HepG2 (cell line): ENCODE data around the gene PIK3C3. TPM values are rescaled to one million over a fixed set of nuclear protein-coding genes. Genes with fewer than 3 reads are reported as not detected.

ENCODE experiments used
- EED ChIP-seq: sonication (generic); formaldehyde crosslinking; IDR thresholded peaks from 2 replicates; pipeline ENCODE4 v1.5.0; 2020; ENCODE audit warnings: mild to moderate bottlenecking, missing genetic modification reagents
- KLF13 ChIP-seq: sonication (generic); formaldehyde crosslinking; IDR thresholded peaks from 2 replicates; pipeline ENCODE4 v1.4.0; 2020; ENCODE audit warnings: mild to moderate bottlenecking, missing genetic modification reagents
- PHF8 ChIP-seq: sonication (generic); formaldehyde crosslinking; IDR thresholded peaks from 2 replicates; pipeline ENCODE4 v1.5.0; 2020; ENCODE audit warnings: missing genetic modification reagents
- REL ChIP-seq: sonication (generic); formaldehyde crosslinking; conservative IDR thresholded peaks from 2 replicates; pipeline ENCODE4 v1.8.0; 2022; ENCODE audit warnings: mild to moderate bottlenecking, missing genetic modification reagents, moderate library complexity
- RNF2 ChIP-seq: fragments of 450-650 bp; conservative IDR thresholded peaks from 2 replicates; pipeline ENCODE4 v1.6.1; 2016; ENCODE audit warnings: low read depth
- SMARCE1 ChIP-seq: fragments of 450-650 bp; IDR thresholded peaks from 2 replicates; pipeline ENCODE4 v1.6.1; 2017; ENCODE audit warnings: borderline replicate concordance
- TBX3 ChIP-seq: fragments of 450-650 bp; IDR thresholded peaks from 2 replicates; pipeline ENCODE4 v1.6.1; 2017; ENCODE audit warnings: antibody characterized with exemption, mild to moderate bottlenecking, inconsistent platforms, borderline replicate concordance
- U2AF1 ChIP-seq: fragments of 200-400 bp; formaldehyde crosslinking; optimal IDR thresholded peaks from 2 replicates; pipeline ENCODE3; 2017; ENCODE audit warnings: mild to moderate bottlenecking, low read depth, low read length
- ZNF160 ChIP-seq: sonication (generic); formaldehyde crosslinking; IDR thresholded peaks from 2 replicates; pipeline ENCODE4 v1.8.0; 2022; ENCODE audit warnings: mild to moderate bottlenecking, inconsistent platforms, missing genetic modification reagents
- ZNF724P ChIP-seq: sonication (generic); formaldehyde crosslinking; IDR thresholded peaks from 2 replicates; pipeline ENCODE4 v1.8.0; 2022; ENCODE audit warnings: missing genetic modification reagents, borderline replicate concordance
- ZZZ3 ChIP-seq: sonication (generic); formaldehyde crosslinking; IDR thresholded peaks from 2 replicates; pipeline ENCODE4 v1.4.0; 2020; ENCODE audit warnings: missing genetic modification reagents, mild to moderate bottlenecking, borderline replicate concordance
- polyA plus RNA-seq, 8 experiments: library from polyadenylated mRNA; depleted of rRNA in 3 of 8; stranded (reverse) in 7 of 8; unstranded in 1 of 8; fragments of >200 nt; fragmentation: Illumina TruSeq in 4 of 8; extraction: Trizol in 4 of 8; gene quantifications; 2 replicates each; pipeline versions ENCODE4 v1.2.1 to v1.2.3, GENCODE V29; 2011 to 2016; ENCODE audit warnings: low read depth in 4 of 8, missing spikeins in 1 of 8, mixed read lengths in 1 of 8; ENCODE audit not compliant: insufficient read depth in 1 of 8
- total RNA-seq, 5 experiments: library from RNA; depleted of rRNA; stranded (reverse); fragments of >200 nt; fragmentation: Illumina TruSeq; extraction: Trizol; gene quantifications; 2 replicates each; pipeline ENCODE4 v1.2.3, GENCODE V29; 2016; ENCODE audit warnings: low read depth in 1 of 5
- TF ChIP-seq, protein P1 (sequence below), 2 experiments: sonication (generic) in 1 of 2; formaldehyde crosslinking in 1 of 2; IDR thresholded peaks; 2 replicates each; pipeline versions ENCODE4 v1.6.1 to v1.9.0; 2014 to 2022; ENCODE audit warnings: antibody characterized with exemption in 1 of 2, borderline replicate concordance in 1 of 2, inconsistent platforms in 1 of 2, low read depth in 1 of 2, missing genetic modification reagents in 1 of 2
- TF ChIP-seq, protein P2 (sequence below): sonication (generic); formaldehyde crosslinking; IDR thresholded peaks from 2 replicates; pipeline ENCODE4 v1.4.0; 2020; ENCODE audit warnings: mild to moderate bottlenecking, missing genetic modification reagents
- TF ChIP-seq, protein P3 (sequence below): sonication (generic); formaldehyde crosslinking; IDR thresholded peaks from 2 replicates; pipeline ENCODE4 v1.5.0; 2020; ENCODE audit warnings: mild to moderate bottlenecking, low read depth, missing genetic modification reagents, borderline replicate concordance

PIK3C3 gene
- total and polyA plus RNA-seq, 2 of the 13 experiments (the other 11 are each of a cell fraction or from before 2014, with no cell fraction given): 42.8 to 46.4 TPM

DNA sequence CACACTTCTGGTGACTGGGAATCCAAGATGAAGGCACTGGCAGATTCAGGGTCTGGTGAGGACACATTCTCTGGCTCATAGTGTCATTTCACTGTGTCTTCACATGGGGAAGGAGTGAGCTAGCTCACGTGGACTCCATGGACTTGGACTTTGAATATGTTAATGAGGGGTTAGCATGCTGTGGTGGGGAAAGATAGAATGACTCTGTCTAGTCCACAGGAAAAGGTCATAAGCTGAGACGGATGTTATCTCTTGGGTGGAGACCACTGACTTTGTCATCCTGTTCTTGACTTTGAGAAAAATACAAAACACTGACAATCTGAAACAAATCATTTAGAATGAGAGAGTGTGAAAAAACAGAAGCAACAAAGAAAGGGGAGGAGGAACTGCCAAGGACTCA is 145.9 kb downstream of the PIK3C3 start (continued):
- TF ChIP-seq RNF2: no peak
- TF ChIP-seq REL (CRISPR knock-in tag): no peak
- TF ChIP-seq ZNF160: no peak
- TF ChIP-seq TBX3: no peak
- TF ChIP-seq, protein P1, sequence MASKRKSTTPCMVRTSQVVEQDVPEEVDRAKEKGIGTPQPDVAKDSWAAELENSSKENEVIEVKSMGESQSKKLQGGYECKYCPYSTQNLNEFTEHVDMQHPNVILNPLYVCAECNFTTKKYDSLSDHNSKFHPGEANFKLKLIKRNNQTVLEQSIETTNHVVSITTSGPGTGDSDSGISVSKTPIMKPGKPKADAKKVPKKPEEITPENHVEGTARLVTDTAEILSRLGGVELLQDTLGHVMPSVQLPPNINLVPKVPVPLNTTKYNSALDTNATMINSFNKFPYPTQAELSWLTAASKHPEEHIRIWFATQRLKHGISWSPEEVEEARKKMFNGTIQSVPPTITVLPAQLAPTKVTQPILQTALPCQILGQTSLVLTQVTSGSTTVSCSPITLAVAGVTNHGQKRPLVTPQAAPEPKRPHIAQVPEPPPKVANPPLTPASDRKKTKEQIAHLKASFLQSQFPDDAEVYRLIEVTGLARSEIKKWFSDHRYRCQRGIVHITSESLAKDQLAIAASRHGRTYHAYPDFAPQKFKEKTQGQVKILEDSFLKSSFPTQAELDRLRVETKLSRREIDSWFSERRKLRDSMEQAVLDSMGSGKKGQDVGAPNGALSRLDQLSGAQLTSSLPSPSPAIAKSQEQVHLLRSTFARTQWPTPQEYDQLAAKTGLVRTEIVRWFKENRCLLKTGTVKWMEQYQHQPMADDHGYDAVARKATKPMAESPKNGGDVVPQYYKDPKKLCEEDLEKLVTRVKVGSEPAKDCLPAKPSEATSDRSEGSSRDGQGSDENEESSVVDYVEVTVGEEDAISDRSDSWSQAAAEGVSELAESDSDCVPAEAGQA (IDR thresholded peaks at IDR 0.05; ENCODE audit: low read depth): no peak
- TF ChIP-seq, protein P1 (CRISPR knock-in tag; IDR thresholded peaks at IDR 0.05; ENCODE audit: borderline replicate concordance): no peak
- TF ChIP-seq ZZZ3 (CRISPR knock-in tag): no peak
- TF ChIP-seq EED (CRISPR knock-in tag): no peak
- no peak for TF ChIP-seq U2AF1
- no peak for TF ChIP-seq PHF8
- TF ChIP-seq, protein P2, sequence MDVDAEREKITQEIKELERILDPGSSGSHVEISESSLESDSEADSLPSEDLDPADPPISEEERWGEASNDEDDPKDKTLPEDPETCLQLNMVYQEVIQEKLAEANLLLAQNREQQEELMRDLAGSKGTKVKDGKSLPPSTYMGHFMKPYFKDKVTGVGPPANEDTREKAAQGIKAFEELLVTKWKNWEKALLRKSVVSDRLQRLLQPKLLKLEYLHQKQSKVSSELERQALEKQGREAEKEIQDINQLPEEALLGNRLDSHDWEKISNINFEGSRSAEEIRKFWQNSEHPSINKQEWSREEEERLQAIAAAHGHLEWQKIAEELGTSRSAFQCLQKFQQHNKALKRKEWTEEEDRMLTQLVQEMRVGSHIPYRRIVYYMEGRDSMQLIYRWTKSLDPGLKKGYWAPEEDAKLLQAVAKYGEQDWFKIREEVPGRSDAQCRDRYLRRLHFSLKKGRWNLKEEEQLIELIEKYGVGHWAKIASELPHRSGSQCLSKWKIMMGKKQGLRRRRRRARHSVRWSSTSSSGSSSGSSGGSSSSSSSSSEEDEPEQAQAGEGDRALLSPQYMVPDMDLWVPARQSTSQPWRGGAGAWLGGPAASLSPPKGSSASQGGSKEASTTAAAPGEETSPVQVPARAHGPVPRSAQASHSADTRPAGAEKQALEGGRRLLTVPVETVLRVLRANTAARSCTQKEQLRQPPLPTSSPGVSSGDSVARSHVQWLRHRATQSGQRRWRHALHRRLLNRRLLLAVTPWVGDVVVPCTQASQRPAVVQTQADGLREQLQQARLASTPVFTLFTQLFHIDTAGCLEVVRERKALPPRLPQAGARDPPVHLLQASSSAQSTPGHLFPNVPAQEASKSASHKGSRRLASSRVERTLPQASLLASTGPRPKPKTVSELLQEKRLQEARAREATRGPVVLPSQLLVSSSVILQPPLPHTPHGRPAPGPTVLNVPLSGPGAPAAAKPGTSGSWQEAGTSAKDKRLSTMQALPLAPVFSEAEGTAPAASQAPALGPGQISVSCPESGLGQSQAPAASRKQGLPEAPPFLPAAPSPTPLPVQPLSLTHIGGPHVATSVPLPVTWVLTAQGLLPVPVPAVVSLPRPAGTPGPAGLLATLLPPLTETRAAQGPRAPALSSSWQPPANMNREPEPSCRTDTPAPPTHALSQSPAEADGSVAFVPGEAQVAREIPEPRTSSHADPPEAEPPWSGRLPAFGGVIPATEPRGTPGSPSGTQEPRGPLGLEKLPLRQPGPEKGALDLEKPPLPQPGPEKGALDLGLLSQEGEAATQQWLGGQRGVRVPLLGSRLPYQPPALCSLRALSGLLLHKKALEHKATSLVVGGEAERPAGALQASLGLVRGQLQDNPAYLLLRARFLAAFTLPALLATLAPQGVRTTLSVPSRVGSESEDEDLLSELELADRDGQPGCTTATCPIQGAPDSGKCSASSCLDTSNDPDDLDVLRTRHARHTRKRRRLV (CRISPR knock-in tag): no peak
- TF ChIP-seq ZNF724P (CRISPR knock-in tag): no peak
- no peak for TF ChIP-seq SMARCE1
- no peak for TF ChIP-seq KLF13 (CRISPR knock-in tag)
- TF ChIP-seq, protein P3, sequence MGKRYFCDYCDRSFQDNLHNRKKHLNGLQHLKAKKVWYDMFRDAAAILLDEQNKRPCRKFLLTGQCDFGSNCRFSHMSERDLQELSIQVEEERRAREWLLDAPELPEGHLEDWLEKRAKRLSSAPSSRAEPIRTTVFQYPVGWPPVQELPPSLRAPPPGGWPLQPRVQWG (CRISPR knock-in tag): no peak
- TF ChIP-seq, all 625 proteins: peak for 0
